Placental epithelial cell (primary cell): Measurements from ENCODE around the gene CCDC9. TPM values are rescaled to one million over a fixed set of nuclear protein-coding genes. Genes with fewer than 3 reads are reported as not detected.

ENCODE experiments used
- small RNA-seq: library from RNA; depleted of rRNA; stranded (forward); fragments of <200 nt; gene quantifications from one replicate; pipeline ENCODE3, GENCODE V24; 2012
- total RNA-seq: library from RNA; depleted of rRNA; stranded (reverse); fragments of >200 nt; gene quantifications from 2 replicates; pipeline ENCODE4 v1.2.3, GENCODE V29; 2012

Gene CCDC9
- total RNA-seq, result 3.3 and 14.5 TPM in 2 replicates

DNA sequence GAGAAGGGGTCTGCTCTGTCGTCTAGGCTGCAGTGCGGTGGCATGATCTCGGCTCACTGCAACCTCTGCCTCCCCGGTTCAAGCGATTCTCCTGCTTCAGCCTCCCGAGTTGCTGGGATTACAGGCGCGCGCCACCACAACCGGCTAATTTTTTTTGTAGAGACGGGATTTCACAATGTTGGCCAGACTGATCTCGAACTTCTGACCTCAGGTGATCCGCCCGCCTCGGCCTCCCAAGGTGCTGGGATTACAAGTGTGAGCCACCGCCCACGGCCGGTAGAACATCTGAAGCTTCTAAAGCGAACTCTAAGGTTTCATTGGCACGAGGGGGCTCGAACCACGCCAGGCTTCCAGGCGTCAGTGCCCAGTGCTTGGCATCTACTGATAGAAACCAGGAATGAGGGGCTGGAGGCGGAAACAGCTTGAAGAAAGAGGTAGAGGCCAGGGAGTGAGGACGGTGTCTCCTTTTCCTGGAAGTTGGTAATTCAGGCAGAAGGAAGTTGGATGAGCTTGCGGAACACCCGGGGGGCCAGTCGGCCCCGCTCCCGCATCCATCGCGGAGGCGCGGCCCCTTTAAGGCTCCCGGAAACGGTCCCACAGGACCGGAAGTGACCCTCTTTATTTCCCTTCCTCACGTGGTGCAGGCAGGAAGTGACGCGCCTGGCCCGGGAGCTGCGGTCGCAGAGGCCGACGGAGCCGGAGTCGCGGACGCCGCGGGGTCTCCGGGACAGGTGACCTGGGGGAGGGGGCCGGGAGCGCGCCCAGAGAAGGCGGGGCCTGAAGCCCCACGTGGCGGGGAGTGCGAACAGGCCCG, at the start of gene CCDC9:
CCDC9 (plus strand) TSS at position 647 of the 814 bp plus-strand sequence. CDS start 1,876 bp downstream, outside the sequence.

GRCh38 chr19:47230921-47231214, 25.5 kb upstream of the CCDC9 start, which contains the start of gene BBC3:
BBC3 (minus strand) TSS chr19:47231199; CDS start chr19:47228431, 2,768 bp downstream.

GRCh38 chr19:47274071-47274890, 18.0 kb downstream of the CCDC9 start, which contains the start of gene INAFM1:
INAFM1 (plus strand) TSS chr19:47274885; CDS start chr19:47274920, 35 bp downstream.

GRCh38 chr19:47309608-47310007, 53.3 kb downstream of the CCDC9 start, which contains the start of gene C5AR1:
C5AR1 (plus strand) TSS chr19:47309861; CDS start chr19:47309896, 35 bp downstream.

Small RNA genes lying within 50 kb of the gene (small RNA-seq; reads per million reads assigned to genes)
- not detected for gene MIR3190

Other genes with a start within 250 kb of the CCDC9 start
- 0.11 and 0.39 TPM in 2 replicates for gene NPAS1, start 236.7 kb upstream of the CCDC9 start, total RNA-seq
- 13.0 and 45.8 TPM in 2 replicates for gene TMEM160, start 207.9 kb upstream of the CCDC9 start, total RNA-seq
- gene ZC3H4, start 142.7 kb upstream of the CCDC9 start, total RNA-seq, result 16.2 and 17.7 TPM in 2 replicates
- 73.4 and 120 TPM in 2 replicates for gene SAE1, start 125.7 kb upstream of the CCDC9 start, total RNA-seq
- gene BBC3, start 25.3 kb upstream of the CCDC9 start, total RNA-seq, result 16.1 and 20.3 TPM in 2 replicates
- gene INAFM1, start 18.4 kb downstream of the CCDC9 start, total RNA-seq, result 2.0 and 6.7 TPM in 2 replicates
- 0.11 and 0.39 TPM in 2 replicates for gene C5AR1, start 53.3 kb downstream of the CCDC9 start, total RNA-seq
- under 0.01 and 2.1 TPM in 2 replicates for gene C5AR2, start 75.7 kb downstream of the CCDC9 start, total RNA-seq
- gene DHX34, start 92.8 kb downstream of the CCDC9 start, total RNA-seq, result 17.7 and 20.3 TPM in 2 replicates
- 7.2 and 22.4 TPM in 2 replicates for gene MEIS3, start 163.0 kb downstream of the CCDC9 start, total RNA-seq
- under 0.01 and 0.33 TPM in 2 replicates for gene SLC8A2, start 215.4 kb downstream of the CCDC9 start, total RNA-seq
- gene KPTN, start 227.7 kb downstream of the CCDC9 start, total RNA-seq, result 3.1 and 4.6 TPM in 2 replicates